OCI-LY3 (cell line): ENCODE results near the gene IWS1.

Experiments used
- EZH2phosphoT487 ChIP-seq: fragments of 200-600 bp; shearing (Covaris generic); IDR thresholded peaks from 2 replicates; pipeline ENCODE4 v1.6.1; 2018; ENCODE audit warnings: antibody characterized with exemption, mixed run types, low read depth
- TF ChIP-seq, protein P1 (sequence below): fragments of 200-600, 300-600 bp; sonication (generic); IDR thresholded peaks from 2 replicates; pipeline ENCODE4 v1.5.1; 2014; ENCODE audit warnings: antibody characterized with exemption, low read length, low read depth

DNA sequence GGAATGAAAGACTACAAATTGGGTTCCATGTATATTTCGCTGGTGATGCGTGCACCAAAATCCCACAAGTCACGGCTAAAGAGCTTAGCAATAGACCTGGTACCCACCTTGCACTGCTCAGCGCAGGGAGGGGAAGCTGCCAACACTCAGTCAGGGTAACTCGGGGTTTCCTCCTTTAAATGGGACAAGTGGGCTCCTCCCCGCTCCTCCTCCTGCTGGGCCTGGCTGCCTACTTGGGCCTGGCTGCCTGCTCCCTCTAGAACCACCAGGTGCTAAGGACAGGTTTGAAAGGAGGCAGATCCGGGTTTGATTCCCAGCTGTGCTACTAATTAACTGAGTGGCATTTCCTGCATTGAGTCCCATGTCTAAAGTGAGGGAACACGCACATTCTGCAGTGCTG is 32.6 kb upstream of the IWS1 start:
- TF ChIP-seq, protein P1, sequence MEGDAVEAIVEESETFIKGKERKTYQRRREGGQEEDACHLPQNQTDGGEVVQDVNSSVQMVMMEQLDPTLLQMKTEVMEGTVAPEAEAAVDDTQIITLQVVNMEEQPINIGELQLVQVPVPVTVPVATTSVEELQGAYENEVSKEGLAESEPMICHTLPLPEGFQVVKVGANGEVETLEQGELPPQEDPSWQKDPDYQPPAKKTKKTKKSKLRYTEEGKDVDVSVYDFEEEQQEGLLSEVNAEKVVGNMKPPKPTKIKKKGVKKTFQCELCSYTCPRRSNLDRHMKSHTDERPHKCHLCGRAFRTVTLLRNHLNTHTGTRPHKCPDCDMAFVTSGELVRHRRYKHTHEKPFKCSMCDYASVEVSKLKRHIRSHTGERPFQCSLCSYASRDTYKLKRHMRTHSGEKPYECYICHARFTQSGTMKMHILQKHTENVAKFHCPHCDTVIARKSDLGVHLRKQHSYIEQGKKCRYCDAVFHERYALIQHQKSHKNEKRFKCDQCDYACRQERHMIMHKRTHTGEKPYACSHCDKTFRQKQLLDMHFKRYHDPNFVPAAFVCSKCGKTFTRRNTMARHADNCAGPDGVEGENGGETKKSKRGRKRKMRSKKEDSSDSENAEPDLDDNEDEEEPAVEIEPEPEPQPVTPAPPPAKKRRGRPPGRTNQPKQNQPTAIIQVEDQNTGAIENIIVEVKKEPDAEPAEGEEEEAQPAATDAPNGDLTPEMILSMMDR: no peak
- TF ChIP-seq EZH2phosphoT487: no peak
